Cardiac fibroblast (primary cell): Measurements from ENCODE around the gene IL24.

Experiments
- DNase-seq, 2 donors: peaks; one replicate each; pipeline versions ENCODE4 v3.0.0 to v3.0.0-alpha.2; 2010; ENCODE audit warnings: low read depth in 2 of 2
- H3K4me3 ChIP-seq, 2 donors: replicated peaks in 1 of 2; 1 replicate in 1 of 2; 2 replicates in 1 of 2; pipeline ENCODE4 v1.5.1; 2011; ENCODE audit warnings: low read depth in 2 of 2, low read length in 2 of 2, mild to moderate bottlenecking in 2 of 2, moderate library complexity in 1 of 2
- TF ChIP-seq, protein P1 (sequence below): IDR thresholded peaks from one replicate; pipeline ENCODE4 v1.5.1; 2011; ENCODE audit warnings: low read depth, mild to moderate bottlenecking, low read length, inconsistent platforms

IL24 gene

DNA sequence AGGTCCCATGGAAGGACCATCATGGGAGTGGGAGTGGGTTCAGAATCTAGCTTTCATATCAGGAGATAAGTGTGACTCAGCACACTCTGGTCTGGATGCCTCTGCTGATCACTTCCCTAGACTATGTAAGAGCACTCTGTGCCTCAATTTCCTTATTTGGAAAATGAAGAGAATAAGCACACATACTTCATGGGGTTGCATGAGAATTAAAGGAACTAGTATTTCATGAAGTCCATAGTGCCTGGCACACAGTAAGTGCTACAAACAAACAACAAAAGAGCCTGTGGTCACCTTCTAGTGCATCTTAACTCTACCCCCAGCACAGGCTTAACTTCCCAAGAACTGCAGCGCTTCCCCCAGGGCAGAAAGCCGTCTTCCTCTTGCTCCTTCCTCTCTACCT is 41.4 kb upstream of the IL24 start:
- DNase-seq: no peak
- TF ChIP-seq, protein P1, sequence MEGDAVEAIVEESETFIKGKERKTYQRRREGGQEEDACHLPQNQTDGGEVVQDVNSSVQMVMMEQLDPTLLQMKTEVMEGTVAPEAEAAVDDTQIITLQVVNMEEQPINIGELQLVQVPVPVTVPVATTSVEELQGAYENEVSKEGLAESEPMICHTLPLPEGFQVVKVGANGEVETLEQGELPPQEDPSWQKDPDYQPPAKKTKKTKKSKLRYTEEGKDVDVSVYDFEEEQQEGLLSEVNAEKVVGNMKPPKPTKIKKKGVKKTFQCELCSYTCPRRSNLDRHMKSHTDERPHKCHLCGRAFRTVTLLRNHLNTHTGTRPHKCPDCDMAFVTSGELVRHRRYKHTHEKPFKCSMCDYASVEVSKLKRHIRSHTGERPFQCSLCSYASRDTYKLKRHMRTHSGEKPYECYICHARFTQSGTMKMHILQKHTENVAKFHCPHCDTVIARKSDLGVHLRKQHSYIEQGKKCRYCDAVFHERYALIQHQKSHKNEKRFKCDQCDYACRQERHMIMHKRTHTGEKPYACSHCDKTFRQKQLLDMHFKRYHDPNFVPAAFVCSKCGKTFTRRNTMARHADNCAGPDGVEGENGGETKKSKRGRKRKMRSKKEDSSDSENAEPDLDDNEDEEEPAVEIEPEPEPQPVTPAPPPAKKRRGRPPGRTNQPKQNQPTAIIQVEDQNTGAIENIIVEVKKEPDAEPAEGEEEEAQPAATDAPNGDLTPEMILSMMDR: no peak
- H3K4me3 ChIP-seq: no peak overlapping the region

- peak in 1 of 2 donors; percentile 5 for DNase-seq
- H3K4me3 ChIP-seq: no peak overlapping the region
- TF ChIP-seq, protein P1: peak; percentile 19
Observed at GRCh38 chr1:206856674-206857464, 40.4 kb upstream of the IL24 start.

DNA sequence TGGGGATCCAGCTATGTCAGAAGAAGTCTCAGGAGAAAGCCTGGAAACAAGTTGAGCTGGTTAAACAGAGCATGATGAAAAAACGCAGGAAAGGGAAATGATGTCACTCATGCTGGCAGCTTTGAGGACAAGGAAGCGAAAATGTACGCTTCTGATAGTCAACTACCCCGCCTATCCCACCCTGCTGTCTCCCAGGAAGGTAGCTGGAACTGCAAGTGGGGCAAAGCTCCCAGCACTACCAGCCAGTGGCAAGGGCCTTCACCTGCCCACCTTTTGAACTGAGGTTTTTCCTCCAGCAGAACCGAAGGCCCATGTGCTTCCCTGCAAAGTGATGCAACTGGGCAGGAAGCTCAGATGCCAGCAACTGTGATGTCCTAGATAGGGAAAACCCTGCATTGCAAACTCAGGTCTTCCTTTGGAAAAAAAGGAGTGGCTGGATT is 38.1 kb upstream of the IL24 start:
- H3K4me3 ChIP-seq: no peak overlapping the region
- TF ChIP-seq, protein P1: no peak
- DNase-seq: peak; percentile 45 to 60

DNA sequence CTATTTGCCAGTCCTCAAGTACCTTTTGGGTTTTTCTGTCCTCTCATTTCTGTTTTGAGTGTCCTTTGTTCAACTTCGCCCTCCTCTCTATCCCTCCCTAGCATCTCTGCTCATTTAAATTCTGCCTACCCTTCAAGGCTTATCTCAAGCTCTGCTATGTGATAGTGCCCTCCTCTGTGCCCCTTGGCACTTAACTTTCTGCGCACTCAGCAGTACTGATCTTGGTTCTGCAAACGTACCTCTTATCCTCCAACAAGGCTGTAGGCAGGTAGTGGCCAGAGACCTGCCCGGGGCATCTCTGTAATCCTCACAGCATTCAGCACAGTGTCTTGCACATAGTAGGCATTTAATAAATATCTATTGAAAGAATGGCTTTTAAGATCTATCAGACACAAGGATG is 37.1 kb upstream of the IL24 start:
- no peak for DNase-seq
- TF ChIP-seq, protein P1: no peak
- no peak overlapping the region for H3K4me3 ChIP-seq

DNA sequence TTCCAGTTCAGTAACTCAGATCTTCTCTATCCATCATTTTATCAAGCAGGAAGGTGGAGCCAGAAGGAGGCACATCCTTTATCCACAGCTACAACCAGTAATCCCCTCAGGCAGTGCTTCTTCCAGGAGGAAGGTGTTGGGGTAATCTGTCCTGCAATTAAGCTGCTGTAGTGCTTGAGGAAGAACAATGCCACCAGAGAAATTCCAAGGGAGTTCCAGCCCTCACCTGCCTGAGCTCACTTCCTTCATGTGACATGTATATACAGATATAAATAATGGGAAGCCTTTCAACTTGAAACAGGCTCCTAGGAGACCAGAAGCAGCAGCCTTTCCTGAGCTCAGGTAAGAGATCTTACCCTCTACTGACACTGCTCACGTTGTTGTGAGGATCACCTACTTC is 34.0 kb upstream of the IL24 start:
- DNase-seq: no peak
- TF ChIP-seq, protein P1: no peak
- no peak overlapping the region for H3K4me3 ChIP-seq

DNA sequence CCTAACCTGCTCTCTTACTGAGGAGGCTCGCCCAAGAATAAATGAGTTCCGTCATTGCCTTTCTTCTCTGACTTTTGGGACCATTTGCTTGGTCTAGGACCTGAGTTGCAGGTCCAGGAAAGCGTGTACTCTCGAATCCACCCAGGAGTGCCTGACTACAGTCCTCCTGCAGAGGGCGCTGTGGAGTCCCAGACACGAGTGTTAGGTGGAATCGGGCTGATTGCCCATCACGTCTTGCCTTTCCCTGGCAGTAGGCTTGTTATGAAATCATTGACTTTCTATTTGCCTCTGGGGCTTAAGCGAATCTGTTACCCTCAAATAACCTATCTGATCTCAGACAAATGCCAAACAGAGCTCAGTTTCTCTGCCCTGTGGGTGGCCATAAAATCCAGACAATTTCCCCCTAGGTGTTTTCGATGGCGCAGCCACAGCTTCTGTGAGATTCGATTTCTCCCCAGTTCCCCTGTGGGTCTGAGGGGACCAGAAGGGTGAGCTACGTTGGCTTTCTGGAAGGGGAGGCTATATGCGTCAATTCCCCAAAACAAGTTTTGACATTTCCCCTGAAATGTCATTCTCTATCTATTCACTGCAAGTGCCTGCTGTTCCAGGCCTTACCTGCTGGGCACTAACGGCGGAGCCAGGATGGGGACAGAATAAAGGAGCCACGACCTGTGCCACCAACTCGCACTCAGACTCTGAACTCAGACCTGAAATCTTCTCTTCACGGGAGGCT is 32.1 kb upstream of the IL24 start, which contains the start of gene IL20:
IL20 (plus strand) TSS at position 685 of the 733 bp plus-strand sequence. CDS start 230 bp downstream, outside the sequence.
- H3K4me3 ChIP-seq: no peak within 1 kb of the TSS
- TF ChIP-seq, protein P1: peak; percentile 88
- DNase-seq: peak; percentile 84 to 86
